Activated CD4-positive, alpha-beta T cell treated with anti-CD3 and anti-CD28 coated beads, Interleukin-2, amount 50 U/mL, for 48 hours (primary cell): ENCODE measurements around the gene SNCA.

Experiments
- DNase-seq, 2 experiments: peaks; one replicate each; pipeline ENCODE4 v3.0.0-alpha.2; 2020

SNCA gene

DNA sequence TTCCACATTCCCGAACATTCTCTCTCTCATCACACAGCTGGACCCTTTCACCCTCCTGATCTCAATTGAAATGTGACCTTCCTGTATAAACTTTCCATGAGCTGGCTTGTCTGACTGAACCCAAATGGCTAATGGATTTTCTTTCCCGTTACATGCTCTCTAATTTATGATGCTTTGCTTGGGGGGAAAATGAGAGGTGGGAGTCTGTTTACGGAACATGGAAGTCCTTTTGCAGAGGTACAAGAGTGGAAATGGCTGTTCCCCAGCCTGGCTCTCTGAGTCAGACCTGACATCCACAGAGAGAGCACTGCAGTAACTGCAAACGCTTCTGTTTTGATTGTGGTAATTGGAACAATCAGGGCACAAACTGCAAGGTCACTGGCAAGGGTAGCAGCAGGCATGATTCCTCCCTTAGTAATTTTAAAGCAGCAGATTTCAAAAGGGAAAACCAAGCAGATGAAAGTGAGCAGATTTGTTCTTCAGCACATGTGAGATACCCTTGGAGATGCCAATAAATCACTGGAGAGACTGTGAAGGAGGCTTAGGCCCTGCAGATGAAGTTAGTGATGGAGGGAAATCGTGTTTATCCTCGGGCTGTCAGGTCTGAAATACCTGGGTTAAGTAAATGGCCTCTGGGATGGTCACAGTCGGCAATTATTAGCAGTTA is 83.9 kb downstream of the SNCA start:
- DNase-seq = no peak

DNA sequence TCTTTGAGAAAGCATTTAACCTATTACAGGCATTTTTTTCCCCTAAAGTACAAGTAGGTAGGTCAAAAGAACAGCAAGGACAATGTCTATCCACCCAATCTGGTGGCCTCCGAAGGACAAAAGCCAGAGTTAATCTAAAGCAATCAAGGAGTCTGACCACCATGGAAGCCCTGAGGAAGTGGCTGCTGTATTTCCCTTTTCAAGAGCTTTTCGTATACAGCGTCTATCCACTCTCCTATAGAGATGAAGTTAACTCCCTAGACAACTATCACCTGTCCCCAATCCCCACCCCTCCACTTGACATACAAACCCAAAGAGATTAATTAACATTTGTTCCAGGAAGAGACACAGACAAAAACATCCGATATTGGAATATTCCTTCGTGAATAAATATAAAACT is 85.5 kb downstream of the SNCA start:
- no peak for DNase-seq

DNA sequence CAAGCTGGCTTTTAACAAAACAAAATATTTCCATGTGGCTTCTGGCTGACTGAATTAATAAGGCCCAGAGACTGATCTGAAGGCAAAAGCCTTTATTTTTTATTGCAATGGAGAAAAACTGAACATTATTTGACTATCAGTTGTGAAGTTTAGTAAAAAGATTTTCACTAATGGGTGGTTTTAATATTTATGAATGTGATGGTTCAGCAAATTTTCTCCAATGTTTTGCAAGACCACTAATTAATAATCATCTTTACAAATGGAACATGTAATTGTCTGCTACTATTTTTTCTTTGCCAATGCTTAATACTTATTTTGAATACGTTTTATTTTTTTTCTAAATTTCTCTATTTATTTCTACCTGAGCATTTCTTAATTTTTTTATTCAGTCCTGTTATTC is 90.6 kb downstream of the SNCA start:
- no peak for DNase-seq

DNA sequence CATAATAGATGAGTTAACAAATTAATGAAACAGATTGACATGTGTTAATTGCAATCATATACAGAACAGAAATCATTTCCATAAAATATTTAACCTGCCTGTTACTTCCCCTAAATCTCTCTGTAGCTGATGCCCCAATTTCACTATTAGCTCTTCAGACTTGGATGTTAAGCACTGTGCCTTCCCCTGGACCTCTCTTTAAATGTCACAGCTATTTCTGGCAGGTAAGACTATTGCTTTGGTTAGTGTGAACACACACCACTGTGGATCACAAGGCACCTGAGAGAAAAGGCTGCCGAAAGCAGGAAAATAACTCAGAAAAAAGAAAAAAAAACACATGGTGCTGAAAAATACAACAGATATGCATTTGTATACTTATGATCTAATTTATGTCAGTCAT is 91.3 kb downstream of the SNCA start:
- no peak for DNase-seq

DNA sequence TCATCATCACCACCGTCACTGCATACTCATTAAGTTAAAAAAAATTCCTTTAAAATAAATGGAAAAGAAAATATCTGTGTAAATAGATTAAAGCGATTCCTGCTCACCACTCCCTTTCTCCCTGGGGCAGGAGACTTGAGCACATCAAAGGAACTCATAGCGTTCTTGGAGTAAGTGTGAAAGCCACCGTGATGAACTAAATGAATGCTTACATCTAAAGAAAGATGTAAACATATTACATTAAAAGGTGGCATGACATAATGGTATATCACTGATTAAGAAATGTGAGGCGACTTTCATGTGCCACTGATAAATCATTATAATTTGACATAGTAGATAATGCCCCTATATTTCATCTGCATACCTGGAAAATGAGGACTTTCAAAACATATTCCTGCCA is 92.0 kb downstream of the SNCA start:
- DNase-seq = no peak

DNA sequence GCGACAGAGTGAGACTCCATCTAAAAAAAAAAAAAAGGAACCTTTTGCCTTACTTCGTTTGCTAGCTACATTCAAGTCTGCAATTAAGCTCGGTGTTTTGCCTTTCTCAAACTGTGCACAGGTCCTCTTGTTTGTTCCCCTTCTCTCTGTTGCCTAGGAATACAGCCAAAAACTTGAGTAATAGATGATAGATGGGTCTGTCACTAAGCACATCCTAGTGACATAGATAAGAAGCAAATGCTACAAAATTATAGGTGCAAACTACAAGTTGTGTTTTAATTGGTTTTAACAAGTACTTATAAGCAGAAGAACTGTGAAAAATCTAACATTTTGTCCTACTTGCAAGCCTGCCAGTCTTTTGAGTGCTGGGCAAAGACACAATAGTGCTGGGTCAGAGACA is 95.2 kb downstream of the SNCA start:
- DNase-seq = no peak

DNA sequence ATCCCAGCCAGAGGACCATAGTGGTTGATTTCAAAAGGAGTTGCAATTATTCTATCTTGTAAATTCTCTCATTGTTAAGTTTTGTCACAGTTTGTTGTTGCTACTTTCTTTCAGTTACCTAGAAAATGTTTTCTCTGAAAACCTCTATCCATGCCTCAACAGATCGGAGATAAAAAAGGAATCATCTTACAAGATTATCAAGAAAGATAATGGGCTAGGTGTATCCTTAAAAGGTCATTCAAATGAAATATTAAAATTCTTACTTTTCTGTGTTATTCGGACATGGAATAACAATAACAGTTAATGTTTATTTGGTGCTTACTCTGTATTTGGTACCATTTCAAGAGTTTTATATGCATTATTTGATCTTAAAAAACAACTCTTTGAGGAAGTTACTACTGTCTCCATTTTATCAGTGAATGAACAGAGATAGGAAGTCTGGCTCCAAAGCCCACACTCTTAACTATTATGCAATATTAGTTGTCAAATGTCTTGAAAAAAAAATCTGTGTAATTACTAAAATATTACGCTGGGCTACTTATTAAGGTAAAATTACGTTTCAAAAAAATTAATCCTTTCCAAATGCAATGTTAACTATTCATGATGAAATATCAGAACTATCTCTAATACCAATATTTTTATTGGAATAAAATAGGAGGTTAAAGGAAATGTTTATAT is 97.5 kb downstream of the SNCA start:
- no peak for DNase-seq

DNA sequence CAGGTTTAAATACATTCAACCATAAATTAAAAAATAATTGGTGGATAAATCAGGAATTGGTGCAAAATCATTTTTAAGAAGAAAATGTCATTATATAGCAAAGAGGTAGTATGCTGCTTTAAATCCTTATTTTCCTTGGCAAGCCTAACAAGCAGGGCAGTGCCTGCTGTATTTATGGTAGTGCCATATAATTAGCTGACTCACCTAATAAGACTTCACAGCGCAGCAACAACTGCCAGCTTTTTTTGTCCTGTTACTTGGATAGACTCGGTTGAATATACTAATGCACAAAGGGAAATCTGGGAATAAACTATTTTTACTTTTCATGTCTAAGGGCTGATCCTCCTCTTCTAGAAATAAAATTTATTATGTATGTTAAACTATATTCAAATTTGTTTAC is 99.1 kb downstream of the SNCA start:
- no peak for DNase-seq

DNA sequence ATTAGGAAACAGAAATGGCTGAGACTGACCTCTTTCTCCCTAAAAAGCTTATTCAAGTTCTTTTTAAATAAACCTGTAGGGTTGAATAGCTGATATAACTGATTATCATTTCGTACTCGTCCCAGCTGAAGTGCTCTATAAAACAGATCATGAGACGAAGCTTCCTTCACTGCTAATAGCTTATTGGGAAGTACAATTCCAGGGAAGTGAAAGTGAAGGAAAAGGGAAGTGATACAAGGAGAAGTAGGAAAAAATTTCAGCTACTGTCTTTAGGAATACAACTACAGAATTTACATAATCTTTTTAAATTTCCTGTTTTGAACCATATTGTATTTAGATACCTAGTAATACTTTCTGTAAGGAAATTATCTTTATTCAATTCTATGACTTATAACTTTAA is 103.0 kb downstream of the SNCA start:
- no peak for DNase-seq

DNA sequence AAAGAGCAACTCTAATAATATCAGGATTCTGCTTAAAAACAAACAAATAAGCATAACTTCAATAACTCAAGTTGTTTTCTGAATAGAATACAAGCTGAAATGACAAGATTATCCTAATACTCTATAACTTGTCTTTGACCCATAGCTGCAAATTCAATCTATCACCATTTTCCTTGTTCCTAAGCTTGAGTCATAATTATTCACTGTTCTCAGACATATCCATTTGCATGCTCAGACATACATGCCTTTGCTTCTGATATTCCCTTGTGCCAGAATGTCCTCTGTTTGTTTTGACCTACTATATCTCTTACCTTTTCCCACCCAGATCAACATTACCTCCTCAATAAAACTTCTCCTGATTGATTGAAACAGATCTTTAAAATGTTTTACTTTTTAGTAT is 109.7 kb downstream of the SNCA start:
- DNase-seq = no peak

DNA sequence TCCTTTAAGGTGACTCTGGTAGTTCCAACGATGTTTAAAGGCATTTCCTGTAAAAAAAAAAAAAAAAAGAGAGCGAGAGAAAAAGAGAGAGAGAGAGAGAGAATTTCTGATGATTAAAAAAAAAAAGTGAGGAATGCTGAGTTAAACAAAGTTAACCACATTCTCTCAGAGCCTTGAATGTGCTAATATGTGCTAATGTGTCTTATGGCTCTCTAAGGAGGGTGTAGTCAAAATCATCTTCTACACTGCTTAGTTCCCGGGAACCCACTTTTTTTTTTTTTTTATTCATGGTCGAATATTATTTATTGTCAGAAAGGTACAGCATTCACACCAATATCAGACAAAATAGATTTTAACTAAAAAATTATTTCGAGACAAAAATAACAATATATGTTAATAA is 111.7 kb downstream of the SNCA start:
- DNase-seq = no peak

DNA sequence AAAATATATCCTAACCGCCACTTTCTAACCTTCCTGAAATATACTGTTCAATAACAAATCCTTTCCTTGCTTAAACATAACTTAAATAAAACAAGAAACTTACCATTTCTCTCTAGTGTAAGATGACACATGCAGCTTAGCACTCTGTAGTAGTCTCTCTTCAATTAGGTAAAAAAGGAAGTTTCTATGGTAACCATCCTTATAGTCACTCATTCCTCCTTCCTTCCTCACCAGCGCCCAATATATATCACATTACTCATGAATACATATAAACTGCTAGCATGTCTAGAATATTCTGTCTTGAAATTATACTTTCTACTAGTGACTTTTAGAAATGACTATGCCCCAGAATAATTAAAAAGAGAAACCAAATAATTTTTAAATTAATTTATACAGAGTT is 112.2 kb downstream of the SNCA start:
- no peak for DNase-seq

DNA sequence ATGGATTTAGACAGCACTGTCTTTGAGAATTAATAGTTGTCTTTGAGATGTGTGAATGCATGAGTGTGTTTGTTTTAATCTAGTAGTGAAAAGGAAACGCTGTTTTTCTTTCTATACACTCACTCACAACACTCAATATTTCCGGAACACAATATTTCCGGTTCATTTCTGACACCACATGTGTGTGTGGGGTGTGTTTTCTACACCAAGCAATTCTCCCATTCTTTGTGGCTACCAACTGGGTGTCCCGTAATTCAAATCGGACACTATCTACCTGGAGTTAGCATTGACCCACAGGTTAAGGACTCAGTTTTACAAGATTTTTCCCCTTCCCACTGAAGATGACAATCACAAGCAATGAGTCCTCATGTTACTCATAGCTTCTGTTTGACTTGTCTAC is 113.9 kb downstream of the SNCA start:
- DNase-seq = no peak

DNA sequence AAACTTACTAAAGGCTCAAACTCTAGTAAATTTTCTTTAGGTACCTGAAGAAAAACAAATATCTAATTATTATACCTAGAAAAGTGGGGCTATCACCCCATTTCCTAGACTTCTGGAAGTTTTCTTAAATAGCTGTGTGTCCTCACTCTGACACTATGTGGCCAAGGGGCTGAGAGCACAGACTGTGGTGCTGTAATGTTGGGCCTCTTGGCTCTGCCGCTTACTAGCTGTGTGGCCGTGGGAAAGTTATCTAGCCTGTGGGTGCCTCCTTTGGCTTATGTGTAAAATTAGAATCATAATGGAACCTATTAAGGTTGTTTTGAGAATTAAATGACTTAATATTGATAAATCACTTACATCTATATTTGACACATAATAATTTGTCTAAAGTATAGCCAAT is 114.4 kb downstream of the SNCA start:
- DNase-seq = no peak

DNA sequence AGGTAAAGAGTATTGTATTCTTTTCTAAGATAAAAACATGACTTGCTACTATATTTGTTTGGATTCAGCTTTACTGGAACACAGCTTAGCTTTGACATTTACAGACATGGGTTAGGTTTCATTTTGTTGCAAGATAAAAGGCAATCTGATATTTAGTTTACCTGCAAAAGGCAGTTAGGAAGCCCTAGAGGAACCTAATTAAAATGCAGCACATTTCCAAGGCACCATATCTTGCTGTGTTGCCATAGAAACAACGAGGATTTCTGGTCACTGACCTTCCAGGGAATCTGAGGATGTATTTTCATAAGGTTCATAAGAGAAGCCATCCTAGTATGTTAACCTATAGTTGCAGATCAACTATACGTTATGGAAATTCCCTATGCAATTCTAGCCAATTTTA is 116.0 kb downstream of the SNCA start:
- DNase-seq = no peak

DNA sequence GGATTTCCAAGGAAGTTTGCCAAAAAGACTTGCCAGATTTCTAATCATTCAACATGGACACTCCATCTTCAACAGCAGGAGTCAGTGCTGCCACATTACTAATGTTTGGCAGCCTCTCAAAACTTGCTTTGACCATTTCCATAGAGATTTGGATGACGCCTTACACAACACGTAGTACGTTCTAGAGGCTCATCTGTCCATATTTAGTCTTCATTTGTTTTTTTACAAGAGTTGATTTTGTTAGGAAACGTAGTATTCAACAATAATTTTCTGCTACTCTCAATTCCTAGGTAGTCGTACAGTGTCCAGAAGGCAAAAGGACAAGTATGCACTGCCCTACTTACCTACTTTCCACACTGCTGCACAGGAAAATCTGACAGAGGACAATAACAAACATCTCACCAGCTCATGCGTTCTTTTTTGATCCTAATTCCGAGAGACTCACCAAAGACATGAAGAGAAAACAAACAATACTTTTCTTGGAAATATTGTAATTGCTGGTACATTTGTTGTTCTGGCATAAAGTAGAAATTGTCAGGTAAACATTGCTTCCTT is 117.3 kb downstream of the SNCA start:
- DNase-seq = no peak

DNA sequence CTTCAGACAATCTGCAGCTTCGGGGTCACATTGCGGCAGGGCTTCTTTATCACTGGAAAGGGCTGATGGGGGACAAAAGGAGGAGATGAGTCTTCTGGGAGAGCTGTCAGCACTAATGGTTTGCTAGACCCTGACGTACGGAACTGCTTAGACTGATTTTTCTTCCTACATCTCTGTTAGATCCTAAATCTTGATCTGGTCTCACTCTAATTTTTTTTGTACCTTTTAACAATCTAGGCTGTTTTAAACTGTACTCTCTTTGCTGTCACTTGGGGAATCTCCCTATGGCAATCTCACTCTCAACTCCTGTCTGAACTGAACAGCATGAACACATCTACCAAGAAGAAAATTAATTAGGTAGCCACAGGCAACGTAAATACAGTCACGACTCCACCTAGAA is 120.1 kb downstream of the SNCA start:
- DNase-seq = no peak

DNA sequence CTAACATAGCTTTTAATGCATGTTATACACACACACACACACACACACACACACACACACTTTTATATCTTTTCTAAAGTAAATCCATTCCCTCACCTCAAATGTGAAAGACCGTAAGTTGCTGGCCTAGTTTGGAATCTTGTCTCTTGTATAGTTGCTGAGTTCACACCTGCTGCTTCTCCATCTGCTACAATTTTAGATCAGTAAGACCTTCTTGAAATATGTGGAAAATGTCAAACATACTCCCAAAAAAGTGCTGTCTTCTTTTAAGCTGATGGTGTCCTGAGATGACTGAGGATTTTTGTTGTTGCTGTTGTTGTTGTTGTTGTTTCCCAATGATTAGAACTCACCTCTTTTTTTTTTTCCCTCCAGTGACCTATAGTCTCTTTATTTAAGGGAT is 121.3 kb downstream of the SNCA start:
- DNase-seq = no peak

DNA sequence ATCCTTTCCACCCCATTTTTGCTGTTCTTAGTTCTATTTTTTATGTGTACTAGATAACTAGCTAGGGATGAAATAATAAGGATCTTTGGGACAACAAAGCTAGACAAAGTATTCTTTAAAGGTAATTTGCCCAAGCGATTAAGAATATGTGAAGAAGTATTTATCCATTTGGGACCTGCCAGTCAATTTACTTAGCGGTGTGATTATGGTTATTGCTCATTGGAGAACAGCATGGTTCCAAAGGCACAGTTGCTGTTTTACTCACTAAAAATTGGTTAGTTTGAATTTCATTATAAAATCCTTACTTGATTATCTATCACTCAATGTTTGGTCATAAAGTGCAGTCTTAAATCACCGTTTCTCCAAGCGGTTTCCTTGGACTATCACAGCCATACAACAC is 124.1 kb downstream of the SNCA start:
- no peak for DNase-seq

DNA sequence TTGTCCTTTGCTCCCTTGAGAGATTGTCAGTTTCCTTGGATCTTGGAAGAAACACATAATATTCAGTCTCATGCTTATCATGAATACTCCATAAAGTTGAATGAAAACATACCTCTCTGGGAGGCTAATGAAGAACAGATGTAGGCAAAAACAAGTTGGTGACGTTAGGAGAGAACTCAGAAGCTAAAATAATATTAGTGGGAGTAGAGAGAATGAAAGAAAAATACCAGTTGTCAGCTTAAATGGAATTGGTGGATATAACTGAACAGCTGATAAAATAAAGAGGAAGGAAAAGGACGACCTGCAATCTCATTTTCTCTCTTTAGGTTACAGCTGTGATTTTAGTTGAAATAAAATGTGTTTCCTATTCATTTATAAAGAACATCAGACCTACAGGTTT is 124.8 kb downstream of the SNCA start:
- DNase-seq = no peak

DNA sequence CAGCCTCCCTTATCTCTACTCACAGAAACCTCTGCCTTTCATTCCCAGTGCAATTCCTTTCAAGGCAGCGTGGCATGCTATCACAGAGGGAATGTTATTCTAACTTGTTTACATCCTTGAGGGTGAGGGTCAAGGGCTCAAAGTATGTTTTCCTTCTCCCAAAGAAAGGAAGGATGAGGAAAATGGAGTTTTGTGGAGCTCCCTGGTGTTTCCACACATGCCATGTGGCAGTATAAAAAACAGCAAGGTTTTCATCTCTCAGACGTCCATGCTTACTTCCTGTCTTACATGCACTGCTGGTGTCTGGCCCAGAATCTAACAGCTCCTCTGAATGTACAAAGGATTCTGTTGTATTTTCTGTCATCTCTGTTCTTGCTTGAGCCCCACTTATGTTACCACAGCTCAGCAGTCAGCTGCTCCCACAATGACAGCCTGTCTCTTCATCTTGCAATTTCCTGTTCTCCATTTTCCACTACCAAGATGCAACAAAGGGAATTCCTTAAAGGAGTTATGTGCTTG is 128.0 kb downstream of the SNCA start:
- no peak for DNase-seq

DNA sequence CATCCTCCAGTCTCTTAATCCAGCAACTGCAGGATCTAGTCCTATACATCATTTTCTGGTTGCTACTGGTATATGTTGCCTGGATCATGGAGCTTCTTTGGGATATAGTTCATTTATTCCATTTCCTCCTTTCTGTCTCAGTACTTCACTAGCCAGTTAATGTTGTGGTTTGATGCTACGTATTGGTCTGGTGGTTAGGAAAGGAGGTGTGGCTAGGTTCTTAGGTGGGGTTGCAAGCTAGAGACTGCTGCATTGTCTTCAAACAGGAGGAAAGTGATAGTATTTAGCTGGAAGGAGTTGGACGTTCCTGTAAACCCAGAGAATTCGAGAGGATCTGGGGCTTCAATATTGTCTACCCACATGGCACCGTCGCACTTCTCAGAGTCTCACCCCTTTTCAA is 129.5 kb downstream of the SNCA start:
- DNase-seq = no peak

DNA sequence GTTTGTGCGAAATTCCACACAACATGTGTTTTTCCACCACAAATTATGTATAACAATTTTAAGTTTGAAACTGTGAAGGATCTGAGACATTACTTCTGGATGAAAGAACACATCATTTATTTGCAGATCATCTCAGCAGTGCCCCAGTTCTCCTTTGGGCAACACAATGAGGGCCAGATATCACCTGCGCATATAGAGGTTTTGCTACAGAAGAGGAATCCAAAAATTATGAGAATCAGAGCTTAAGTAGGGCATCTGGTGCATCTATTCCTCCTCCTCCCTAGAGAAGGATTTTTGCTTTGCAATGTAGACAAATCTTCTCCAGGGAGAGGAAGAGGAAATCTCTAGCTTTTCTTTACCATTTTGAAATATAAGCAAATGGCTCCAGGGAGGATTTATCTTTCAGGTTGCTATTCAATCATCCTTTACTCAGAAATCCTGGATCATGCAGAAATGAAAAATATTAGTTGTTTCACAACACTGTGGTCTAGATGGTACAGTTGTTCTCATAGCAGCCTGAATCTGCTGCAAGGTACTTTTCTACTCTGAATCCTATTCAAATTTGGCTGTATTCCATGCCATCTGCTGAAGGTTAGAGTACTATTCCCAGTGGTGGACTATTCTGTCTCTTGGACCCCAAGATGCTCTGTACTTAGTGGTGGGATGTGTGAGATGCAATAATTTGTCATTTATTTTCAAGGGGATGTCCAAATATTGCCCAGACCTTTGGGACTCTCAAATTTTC is 132.1 kb downstream of the SNCA start:
- DNase-seq = no peak
